ENCODE measurements around the gene ATP12A.

ATP12A gene

DNA sequence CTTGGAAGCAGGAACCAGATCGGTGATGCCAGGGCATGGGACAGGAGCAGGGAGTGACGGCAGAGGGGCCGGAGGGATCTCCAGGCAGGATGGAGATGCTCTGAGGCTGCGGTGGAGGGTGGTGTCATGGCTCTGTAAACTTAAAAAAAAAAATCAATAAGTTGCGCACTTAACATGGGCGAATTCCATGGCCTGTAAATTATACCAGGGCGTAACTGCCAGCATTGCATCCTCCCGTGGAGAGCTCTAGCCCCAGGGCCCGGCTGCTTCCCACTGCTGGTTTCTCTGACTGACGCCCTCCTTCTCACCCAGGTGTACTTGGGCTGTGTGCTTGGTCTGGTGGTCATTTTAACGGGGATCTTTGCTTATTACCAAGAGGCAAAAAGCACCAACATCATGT lies 8.7 kb downstream of the ATP12A start:
- H3K36me3 ChIP-seq (ENCODE audit: control insufficient read depth, insufficient read depth, low read length), result no peaks in the 10 kb centered on the region
- H3K9me3 ChIP-seq (ENCODE audit: control insufficient read depth, insufficient read depth, low read depth, low read length), result no peaks in the 10 kb centered on the region
- no peak overlapping the region for H3K9ac ChIP-seq (ENCODE audit: low read length)
- H3K4me1 ChIP-seq (ENCODE audit: control insufficient read depth, insufficient read depth, low read length), result peaks cover 16% of the 10 kb centered on the region
- no peak overlapping the region for H3K4me3 ChIP-seq (ENCODE audit: low read depth, low read length)
- H3K27ac ChIP-seq (ENCODE audit: low read depth, low read length), result no peak overlapping the region
- H3K27me3 ChIP-seq (ENCODE audit: control insufficient read depth, insufficient read depth, low read length), result no peaks in the 10 kb centered on the region

DNA sequence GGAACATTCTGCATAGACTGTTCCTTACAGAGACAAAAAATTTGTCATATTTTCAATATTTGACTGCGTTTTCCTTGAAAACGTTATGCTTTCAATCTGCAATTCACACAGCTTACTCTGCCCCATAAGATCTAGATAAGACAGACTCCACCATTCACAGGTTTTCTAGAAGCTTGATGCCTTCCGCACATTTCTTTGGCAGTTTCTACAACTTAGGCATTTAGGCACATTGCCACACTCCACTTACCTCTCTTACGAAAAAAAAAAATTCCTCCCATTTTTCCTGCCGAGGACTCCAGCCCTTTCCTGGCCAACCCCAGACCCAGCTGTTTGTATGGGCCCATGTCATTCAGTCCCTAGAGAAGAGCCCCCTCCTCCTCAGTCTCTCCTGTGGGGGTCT lies 11.2 kb downstream of the ATP12A start:
- no peaks in the 10 kb centered on the region for H3K27me3 ChIP-seq (ENCODE audit: control insufficient read depth, insufficient read depth, low read length)

DNA sequence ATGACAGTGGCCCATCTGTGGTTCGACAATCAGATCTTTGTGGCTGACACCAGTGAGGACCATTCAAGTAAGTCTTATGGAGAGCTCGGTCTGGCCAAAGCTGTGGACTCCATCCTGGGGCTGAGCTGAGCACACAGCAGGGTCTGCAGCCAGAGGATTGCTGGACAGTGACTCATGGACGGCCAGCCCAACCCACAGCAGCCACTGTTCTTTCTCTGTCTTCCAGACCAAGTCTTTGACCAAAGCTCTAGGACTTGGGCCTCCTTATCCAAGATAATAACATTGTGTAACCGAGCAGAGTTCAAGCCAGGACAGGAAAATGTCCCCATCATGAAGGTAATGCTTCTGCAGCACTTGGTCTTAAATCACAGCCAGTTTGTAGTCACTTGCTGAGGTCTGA lies 12.4 kb downstream of the ATP12A start:
- Histone ChIP-seq H3K4me1 (ENCODE audit: control insufficient read depth, insufficient read depth, low read length) (0 out of 2 replicates have a peak, but pooled peaks cover 4% of the 10 kb centered on the region), H3K9me3 (ENCODE audit: control insufficient read depth, insufficient read depth, low read depth, low read length) (no peaks in the 10 kb centered on the region), H3K9ac (ENCODE audit: low read length) (no peak overlapping the region), H3K4me3 (ENCODE audit: low read depth, low read length) (no peak overlapping the region), H3K36me3 (ENCODE audit: control insufficient read depth, insufficient read depth, low read length) (no peaks in the 10 kb centered on the region), H3K27ac (ENCODE audit: low read depth, low read length) (no peak overlapping the region), H3K27me3 (ENCODE audit: control insufficient read depth, insufficient read depth, low read length) (no peaks in the 10 kb centered on the region)

More for the DNA sequence above, 11.2 kb downstream of the ATP12A start:
- Histone ChIP-seq H3K9ac (ENCODE audit: low read length) (no peak overlapping the region), H3K9me3 (ENCODE audit: control insufficient read depth, insufficient read depth, low read depth, low read length) (no peaks in the 10 kb centered on the region), H3K4me1 (ENCODE audit: control insufficient read depth, insufficient read depth, low read length) (0 out of 2 replicates have a peak, but pooled peaks cover 4% of the 10 kb centered on the region), H3K36me3 (ENCODE audit: control insufficient read depth, insufficient read depth, low read length) (no peaks in the 10 kb centered on the region), H3K4me3 (ENCODE audit: low read depth, low read length) (no peak overlapping the region), H3K27ac (ENCODE audit: low read depth, low read length) (no peak overlapping the region)

DNA sequence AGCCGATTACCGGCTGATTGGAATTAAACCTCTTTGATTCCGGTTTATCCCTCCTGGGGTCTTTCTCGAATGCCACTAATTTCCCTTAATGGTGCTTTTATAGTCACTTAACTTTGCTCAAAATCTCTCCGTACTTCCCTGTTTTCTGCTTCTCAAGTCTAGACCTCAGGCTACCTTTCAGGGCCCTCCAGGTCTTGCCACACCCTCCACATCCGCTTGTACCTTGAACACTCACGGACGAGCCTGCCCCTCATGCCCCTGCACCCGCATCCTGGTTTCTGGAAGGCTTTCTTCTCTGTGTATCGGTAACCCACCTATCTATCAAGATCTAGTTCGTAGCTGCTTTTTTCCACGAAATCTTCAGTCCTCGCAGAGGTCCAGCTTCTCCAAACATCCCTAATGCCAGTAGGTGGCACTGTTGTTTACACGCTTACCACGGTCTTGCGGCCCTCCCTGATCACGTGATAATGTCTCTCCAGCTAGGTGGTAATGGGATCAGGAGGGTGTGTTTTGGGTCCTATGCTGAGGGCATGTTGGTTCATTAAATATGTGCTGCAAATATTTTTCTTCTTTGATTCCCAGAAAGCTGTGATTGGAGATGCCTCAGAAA lies 13.8 kb downstream of the ATP12A start:
- H3K36me3 ChIP-seq (ENCODE audit: control insufficient read depth, insufficient read depth, low read length), result no peaks in the 10 kb centered on the region
- H3K4me3 ChIP-seq (ENCODE audit: low read depth, low read length), result no peak overlapping the region
- no peaks in the 10 kb centered on the region for H3K27me3 ChIP-seq (ENCODE audit: control insufficient read depth, insufficient read depth, low read length)
- H3K4me1 ChIP-seq (ENCODE audit: control insufficient read depth, insufficient read depth, low read length), result no peaks in the 10 kb centered on the region
- no peaks in the 10 kb centered on the region for H3K9me3 ChIP-seq (ENCODE audit: control insufficient read depth, insufficient read depth, low read depth, low read length)
- H3K9ac ChIP-seq (ENCODE audit: low read length), result no peak overlapping the region
- no peak overlapping the region for H3K27ac ChIP-seq (ENCODE audit: low read depth, low read length)

DNA sequence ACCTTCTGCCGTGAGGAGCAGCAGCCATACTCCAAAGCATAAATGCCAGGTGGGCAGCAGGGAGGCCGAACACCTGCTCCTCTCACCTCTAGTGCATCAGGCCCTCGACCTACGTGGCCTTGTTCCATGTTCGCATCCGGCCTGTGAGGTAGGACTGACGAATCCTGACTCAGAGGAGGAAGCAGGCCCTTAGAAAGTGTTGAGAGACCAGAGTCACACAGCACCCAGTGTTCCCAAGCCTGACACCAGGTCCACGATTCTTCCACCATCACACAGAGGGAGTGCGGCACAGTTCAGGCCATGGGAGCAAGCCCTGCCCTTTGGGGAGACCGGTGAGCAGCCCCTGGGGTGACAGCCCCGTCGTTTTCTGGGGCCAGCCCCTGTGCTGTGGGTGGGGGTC lies 14.7 kb downstream of the ATP12A start:
- H3K4me3 ChIP-seq (ENCODE audit: low read depth, low read length), result no peak overlapping the region
- no peaks in the 10 kb centered on the region for H3K9me3 ChIP-seq (ENCODE audit: control insufficient read depth, insufficient read depth, low read depth, low read length)
- no peaks in the 10 kb centered on the region for H3K36me3 ChIP-seq (ENCODE audit: control insufficient read depth, insufficient read depth, low read length)
- no peak overlapping the region for H3K27ac ChIP-seq (ENCODE audit: low read depth, low read length)
- no peak overlapping the region for H3K9ac ChIP-seq (ENCODE audit: low read length)
- H3K4me1 ChIP-seq (ENCODE audit: control insufficient read depth, insufficient read depth, low read length), result no peaks in the 10 kb centered on the region
- H3K27me3 ChIP-seq (ENCODE audit: control insufficient read depth, insufficient read depth, low read length), result no peaks in the 10 kb centered on the region

DNA sequence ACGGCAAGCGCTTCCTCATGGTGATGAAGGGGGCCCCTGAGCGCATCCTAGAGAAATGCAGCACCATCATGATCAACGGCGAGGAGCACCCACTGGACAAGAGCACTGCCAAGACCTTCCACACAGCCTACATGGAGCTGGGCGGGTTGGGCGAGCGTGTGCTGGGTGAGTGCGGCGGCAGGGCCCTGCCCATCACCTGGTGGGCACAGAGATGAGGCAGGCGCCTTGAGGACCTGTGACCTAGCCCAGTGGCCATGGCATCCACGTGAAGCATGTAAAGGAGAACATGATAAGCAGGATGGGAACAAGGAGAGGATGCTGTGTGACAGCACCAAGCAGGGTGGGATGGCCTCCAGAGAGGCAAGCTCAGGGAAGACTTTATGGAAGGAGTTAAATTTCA lies 18.5 kb downstream of the ATP12A start:
- Histone ChIP-seq H3K4me3 (ENCODE audit: low read depth, low read length) (no peak overlapping the region), H3K9me3 (ENCODE audit: control insufficient read depth, insufficient read depth, low read depth, low read length) (no peaks in the 10 kb centered on the region), H3K27me3 (ENCODE audit: control insufficient read depth, insufficient read depth, low read length) (no peaks in the 10 kb centered on the region), H3K27ac (ENCODE audit: low read depth, low read length) (no peak overlapping the region), H3K9ac (ENCODE audit: low read length) (no peak overlapping the region), H3K36me3 (ENCODE audit: control insufficient read depth, insufficient read depth, low read length) (no peaks in the 10 kb centered on the region), H3K4me1 (ENCODE audit: control insufficient read depth, insufficient read depth, low read length) (no peaks in the 10 kb centered on the region)

DNA sequence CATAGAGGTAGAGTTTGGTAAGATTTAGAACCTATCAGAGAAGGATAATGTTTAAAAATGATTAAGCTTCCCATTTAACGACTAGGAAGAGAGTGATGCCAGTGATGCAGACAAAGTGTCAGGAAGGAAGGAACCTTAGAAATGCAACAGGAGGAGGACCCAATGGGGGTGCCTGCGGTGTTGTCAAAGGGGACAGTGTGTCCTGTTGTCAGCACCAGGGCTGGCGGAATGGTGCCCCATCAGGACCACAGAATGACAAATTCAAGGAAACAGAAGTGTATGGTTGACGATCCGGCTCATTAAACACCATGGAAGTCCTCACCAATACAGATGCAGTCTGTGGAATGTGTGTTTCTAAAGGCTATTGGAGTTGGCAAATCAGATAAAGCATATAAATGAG lies 19.3 kb downstream of the ATP12A start:
- Histone ChIP-seq H3K36me3 (ENCODE audit: control insufficient read depth, insufficient read depth, low read length) (no peaks in the 10 kb centered on the region), H3K27ac (ENCODE audit: low read depth, low read length) (no peak overlapping the region), H3K4me1 (ENCODE audit: control insufficient read depth, insufficient read depth, low read length) (no peaks in the 10 kb centered on the region), H3K9ac (ENCODE audit: low read length) (no peak overlapping the region), H3K4me3 (ENCODE audit: low read depth, low read length) (no peak overlapping the region), H3K9me3 (ENCODE audit: control insufficient read depth, insufficient read depth, low read depth, low read length) (no peaks in the 10 kb centered on the region), H3K27me3 (ENCODE audit: control insufficient read depth, insufficient read depth, low read length) (no peaks in the 10 kb centered on the region)

DNA sequence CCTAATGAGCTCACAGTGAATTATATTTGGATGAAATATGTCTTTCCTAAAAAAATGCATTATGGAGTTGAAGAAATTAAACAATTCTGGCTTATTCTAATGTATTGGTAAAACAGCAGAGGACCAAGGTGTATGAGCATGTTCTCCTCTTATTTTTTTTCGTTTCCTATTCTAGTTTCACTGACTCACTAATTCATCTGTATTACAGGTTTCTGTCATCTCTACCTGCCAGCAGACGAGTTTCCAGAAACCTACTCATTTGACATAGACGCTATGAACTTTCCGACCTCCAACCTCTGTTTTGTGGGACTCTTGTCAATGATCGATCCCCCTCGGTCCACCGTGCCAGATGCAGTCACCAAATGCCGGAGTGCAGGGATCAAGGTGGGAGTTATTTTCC lies 20.3 kb downstream of the ATP12A start:
- H3K4me3 ChIP-seq (ENCODE audit: low read depth, low read length), result no peak overlapping the region
- no peak overlapping the region for H3K27ac ChIP-seq (ENCODE audit: low read depth, low read length)
- H3K36me3 ChIP-seq (ENCODE audit: control insufficient read depth, insufficient read depth, low read length), result no peaks in the 10 kb centered on the region
- no peak overlapping the region for H3K9ac ChIP-seq (ENCODE audit: low read length)
- H3K9me3 ChIP-seq (ENCODE audit: control insufficient read depth, insufficient read depth, low read depth, low read length), result no peaks in the 10 kb centered on the region
- no peaks in the 10 kb centered on the region for H3K27me3 ChIP-seq (ENCODE audit: control insufficient read depth, insufficient read depth, low read length)
- no peaks in the 10 kb centered on the region for H3K4me1 ChIP-seq (ENCODE audit: control insufficient read depth, insufficient read depth, low read length)

DNA sequence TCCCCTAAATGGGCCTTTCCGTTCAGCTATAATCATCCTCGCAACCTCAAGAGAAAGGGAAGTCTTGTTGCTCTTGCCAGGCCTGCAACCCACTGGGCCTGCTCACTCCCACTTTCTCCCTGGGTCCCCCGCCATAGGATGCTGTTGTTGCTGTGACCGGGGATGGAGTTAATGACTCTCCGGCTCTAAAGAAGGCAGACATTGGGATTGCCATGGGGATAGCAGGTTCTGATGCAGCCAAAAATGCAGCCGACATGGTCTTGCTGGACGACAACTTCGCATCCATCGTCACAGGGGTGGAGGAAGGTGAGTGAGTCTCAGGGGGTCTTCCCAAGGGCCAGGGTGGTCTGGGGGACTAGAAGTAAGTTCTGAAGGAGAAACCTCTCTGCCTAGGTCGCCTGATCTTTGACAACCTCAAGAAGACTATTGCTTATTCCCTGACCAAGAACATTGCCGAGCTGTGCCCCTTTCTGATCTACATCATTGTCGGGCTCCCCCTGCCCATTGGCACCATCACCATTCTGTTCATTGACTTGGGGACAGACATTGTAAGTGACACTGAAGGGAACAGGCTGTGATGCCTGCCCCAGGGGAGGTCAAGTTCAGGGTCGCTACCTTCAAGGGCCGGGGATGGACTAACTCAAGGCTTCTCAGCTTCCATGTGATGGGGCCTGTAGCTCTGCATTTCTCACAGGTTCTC lies 26.8 kb downstream of the ATP12A start:
- no peaks in the 10 kb centered on the region for H3K4me1 ChIP-seq (ENCODE audit: control insufficient read depth, insufficient read depth, low read length)
- no peaks in the 10 kb centered on the region for H3K9me3 ChIP-seq (ENCODE audit: control insufficient read depth, insufficient read depth, low read depth, low read length)
- H3K27me3 ChIP-seq (ENCODE audit: control insufficient read depth, insufficient read depth, low read length), result no peaks in the 10 kb centered on the region
- no peak overlapping the region for H3K27ac ChIP-seq (ENCODE audit: low read depth, low read length)
- H3K9ac ChIP-seq (ENCODE audit: low read length), result no peak overlapping the region
- H3K36me3 ChIP-seq (ENCODE audit: control insufficient read depth, insufficient read depth, low read length), result no peaks in the 10 kb centered on the region
- no peak overlapping the region for H3K4me3 ChIP-seq (ENCODE audit: low read depth, low read length)

DNA sequence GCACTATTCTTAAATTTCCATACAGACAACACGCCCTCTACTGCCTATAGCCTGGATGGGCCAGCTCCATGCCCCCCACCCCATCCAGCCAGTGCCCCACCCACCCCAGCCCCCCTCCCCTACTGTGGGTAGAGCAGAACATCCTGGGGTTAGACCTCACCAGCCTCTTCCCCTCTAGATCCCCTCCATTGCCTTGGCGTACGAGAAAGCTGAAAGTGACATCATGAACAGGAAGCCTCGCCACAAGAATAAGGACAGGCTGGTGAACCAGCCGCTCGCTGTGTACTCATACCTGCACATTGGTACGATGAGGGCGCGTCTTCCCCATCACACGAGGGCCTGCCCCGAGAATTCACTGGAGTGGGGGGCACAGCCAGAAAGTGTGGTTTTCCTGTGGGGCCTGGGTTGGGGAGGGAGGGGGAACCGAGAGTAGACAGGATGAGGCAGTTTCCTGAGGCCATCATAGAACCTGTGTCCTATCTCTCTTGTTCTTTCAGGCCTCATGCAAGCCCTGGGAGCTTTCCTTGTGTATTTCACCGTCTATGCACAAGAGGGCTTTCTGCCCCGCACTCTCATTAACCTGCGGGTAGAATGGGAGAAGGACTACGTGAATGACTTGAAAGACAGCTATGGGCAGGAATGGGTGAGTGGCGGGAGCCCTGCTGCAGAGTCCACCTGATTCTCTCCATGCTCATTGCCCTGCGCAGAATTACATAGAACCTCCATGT lies 29.1 kb downstream of the ATP12A start:
- no peaks in the 10 kb centered on the region for H3K27me3 ChIP-seq (ENCODE audit: control insufficient read depth, insufficient read depth, low read length)
- no peak overlapping the region for H3K4me3 ChIP-seq (ENCODE audit: low read depth, low read length)
- no peaks in the 10 kb centered on the region for H3K36me3 ChIP-seq (ENCODE audit: control insufficient read depth, insufficient read depth, low read length)
- no peaks in the 10 kb centered on the region for H3K9me3 ChIP-seq (ENCODE audit: control insufficient read depth, insufficient read depth, low read depth, low read length)
- H3K27ac ChIP-seq (ENCODE audit: low read depth, low read length), result no peak overlapping the region
- H3K4me1 ChIP-seq (ENCODE audit: control insufficient read depth, insufficient read depth, low read length), result no peaks in the 10 kb centered on the region
- no peak overlapping the region for H3K9ac ChIP-seq (ENCODE audit: low read length)

DNA sequence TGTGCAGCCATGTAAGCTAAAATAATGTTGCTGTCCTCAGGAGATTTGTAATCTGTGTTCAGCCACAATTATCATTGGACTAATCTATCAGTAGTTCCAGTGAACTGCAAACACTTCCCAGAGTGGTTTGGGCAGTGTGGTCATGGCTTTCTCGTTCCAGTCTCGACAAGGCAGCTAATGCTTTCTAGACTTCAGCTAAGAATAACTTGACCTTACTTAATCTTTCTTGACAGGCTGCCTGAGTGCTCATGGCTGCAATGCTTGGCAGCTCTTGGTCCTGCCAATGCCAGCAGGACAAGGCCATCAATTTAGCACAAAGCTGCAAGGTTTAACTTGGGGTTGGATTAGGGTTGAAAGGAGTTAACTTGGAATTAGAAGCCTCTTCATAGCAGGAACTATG lies 32.8 kb downstream of the ATP12A start:
- H3K27me3 ChIP-seq (ENCODE audit: control insufficient read depth, insufficient read depth, low read length), result no peaks in the 10 kb centered on the region
- no peaks in the 10 kb centered on the region for H3K9me3 ChIP-seq (ENCODE audit: control insufficient read depth, insufficient read depth, low read depth, low read length)
- no peaks in the 10 kb centered on the region; the same call in 1 of the 2 replicates for H3K4me1 ChIP-seq (ENCODE audit: control insufficient read depth, insufficient read depth, low read length)
- no peak overlapping the region for H3K9ac ChIP-seq (ENCODE audit: low read length)
- H3K36me3 ChIP-seq (ENCODE audit: control insufficient read depth, insufficient read depth, low read length), result no peaks in the 10 kb centered on the region
- no peak overlapping the region for H3K27ac ChIP-seq (ENCODE audit: low read depth, low read length)
- H3K4me3 ChIP-seq (ENCODE audit: low read depth, low read length), result no peak overlapping the region
